T-helper 2 cell treated with Interferon-gamma antibody and Interleukin-4, amounts not matched to agents 100 ng/mL and 5 ng/mL, for 36 hours (primary cell): Measurements from ENCODE around the gene COL4A5. TPM values are rescaled to one million over a fixed set of nuclear protein-coding genes. Genes with fewer than 3 reads are reported as not detected.
"Not testable (repeated sequence)": the region's sequence is repeated elsewhere in the genome, so short reads cannot be mapped to it uniquely, and the experiment has no call there.

ENCODE experiments used
- intact Hi-C: fragments of 100-400 bp; cut with micrococcal nuclease; formaldehyde crosslinking; loops from one replicate; pipeline ENCODE4 v1.15.1; 2023
- total RNA-seq: library from RNA; stranded (reverse); gene quantifications from 2 replicates; pipeline ENCODE4 v1.2.3, GENCODE V29; 2022

COL4A5 gene
- total RNA-seq, 1 donor from 2014 or later: not detected

GRCh38 chrX:108453841-108454240, 14.2 kb downstream of the COL4A5 start:
- intact Hi-C loops: no loop called here

GRCh38 chrX:108456971-108457477, 17.4 kb downstream of the COL4A5 start:
- intact Hi-C loops: no loop called here

DNA sequence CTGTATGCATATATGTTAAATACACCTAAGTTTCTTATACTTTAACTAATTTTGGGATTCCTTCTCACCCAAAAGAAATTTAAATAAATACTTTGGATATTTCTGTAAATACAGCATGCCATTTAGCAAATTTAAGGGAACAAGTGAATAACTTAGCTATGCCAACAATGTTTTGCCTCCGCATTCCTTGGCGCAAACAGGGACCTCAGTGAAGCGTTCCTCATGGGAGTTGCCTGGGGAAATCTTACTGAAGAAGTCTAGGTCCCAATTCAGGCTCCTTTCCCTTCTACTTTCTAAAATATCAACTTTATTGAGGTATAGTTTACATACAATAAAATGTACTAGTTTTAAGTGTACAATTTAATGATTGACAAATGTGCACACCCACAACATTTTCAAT, 25.0 kb downstream of the COL4A5 start:
- intact Hi-C loops: no loop called here

DNA sequence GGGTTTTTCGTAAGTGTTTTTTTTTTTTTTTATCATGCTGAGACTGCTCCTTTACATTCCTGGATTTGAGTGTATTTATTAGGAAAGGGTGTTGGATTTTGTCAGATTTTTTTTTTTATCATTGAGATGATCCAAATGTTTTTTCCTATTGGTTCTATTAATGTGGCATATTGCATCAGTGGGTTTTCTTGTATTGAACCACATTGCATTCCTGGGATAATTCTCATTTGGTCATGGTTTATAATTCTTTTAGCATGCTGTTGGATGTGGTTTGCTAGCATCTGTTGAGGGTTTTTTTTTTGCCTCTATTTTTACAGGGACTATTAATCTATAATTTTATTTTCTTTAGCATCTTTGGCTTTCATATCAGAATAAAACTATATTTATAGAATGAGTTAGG, 28.8 kb downstream of the COL4A5 start:
- intact Hi-C loops: no loop called here

- intact Hi-C loops: no loop called here
Measured at GRCh38 chrX:108473979-108474378, 34.3 kb downstream of the COL4A5 start.

GRCh38 chrX:108481528-108481927, 41.9 kb downstream of the COL4A5 start:
- intact Hi-C loops: not testable (repeated sequence)

- intact Hi-C loops: no loop called here
Measured at GRCh38 chrX:108484251-108484650, 44.6 kb downstream of the COL4A5 start.

GRCh38 chrX:108485960-108486359, 46.3 kb downstream of the COL4A5 start:
- intact Hi-C loops: no loop called here

DNA sequence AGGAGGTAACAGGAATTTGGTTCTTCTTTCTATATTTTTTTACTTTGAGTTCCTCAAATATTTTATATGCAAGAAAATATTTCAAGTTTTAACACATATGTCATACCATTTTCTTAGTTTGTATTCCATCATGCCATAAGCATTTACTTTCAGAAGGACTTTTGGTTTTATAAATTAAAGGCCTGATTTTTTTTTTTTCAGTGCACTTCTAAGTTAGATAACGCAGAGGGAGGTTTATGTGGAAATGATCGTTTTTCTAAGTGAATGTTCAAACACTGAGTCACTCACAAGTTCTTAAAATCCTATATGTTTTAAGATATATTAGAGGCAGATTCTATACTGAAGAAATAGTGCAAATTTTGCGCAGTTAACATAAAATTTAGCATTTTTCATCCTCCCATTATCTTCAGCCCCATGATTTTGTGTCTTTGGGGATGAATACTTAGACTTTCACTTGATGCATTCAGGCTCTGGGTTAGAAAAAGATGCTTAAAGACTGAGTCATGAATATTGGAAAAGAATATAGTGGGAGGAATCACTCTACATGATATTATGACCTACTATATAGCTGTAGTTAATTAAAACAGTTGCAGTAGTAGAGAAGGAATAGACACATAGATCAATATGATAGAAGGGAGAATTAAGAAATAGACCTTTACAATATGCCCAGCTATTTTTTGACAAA, 54.9 kb downstream of the COL4A5 start:
- intact Hi-C loops: no loop called here

DNA sequence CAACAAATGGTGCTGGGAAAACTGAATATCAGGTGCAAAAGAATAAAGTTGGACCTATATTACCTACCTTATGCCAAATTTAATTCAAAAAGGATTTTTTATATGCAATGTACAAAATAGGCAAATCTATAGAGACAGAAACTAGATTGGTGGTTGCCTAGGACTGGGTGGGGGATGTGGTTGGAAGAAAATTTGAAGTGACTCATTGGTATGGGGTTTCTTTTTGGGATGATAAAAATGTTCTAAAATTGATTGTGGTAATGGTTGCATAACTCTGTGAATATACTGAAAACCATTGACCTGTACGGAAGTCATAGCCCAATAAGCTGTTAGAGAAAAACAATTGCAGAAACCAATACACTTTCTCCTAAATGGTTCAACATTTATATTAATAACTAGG, 72.1 kb downstream of the COL4A5 start:
- intact Hi-C loops: no loop called here

- intact Hi-C loops: no loop called here
Measured at GRCh38 chrX:108516184-108516583, 76.5 kb downstream of the COL4A5 start.

- intact Hi-C loops: no loop called here
Measured at GRCh38 chrX:108527724-108528123, 88.1 kb downstream of the COL4A5 start.

DNA sequence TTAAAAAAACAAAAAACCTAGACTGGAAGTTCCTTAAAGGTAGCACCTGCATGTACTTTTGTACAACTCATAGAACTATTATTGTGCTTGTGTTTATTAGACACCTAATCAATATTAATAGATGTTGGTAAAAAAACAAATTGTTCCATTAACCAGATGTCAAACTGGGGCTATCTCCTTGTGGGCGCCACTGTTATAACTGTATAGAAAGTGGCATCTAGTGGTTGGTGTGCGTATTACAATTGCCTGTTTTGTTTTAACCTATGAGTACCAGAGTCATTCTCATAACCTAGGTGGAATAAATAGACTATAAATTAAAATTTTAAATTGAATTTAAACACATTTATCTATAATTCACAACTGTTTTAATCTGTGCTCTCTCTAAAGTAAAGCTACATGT, 97.4 kb downstream of the COL4A5 start:
- intact Hi-C loops: loop anchor here (5.0 kb wide), 1 partner anchor 310 kb away; no protein-coding TSS in a partner anchor

- intact Hi-C loops: no loop called here
Measured at GRCh38 chrX:108541286-108541685, 101.6 kb downstream of the COL4A5 start.

DNA sequence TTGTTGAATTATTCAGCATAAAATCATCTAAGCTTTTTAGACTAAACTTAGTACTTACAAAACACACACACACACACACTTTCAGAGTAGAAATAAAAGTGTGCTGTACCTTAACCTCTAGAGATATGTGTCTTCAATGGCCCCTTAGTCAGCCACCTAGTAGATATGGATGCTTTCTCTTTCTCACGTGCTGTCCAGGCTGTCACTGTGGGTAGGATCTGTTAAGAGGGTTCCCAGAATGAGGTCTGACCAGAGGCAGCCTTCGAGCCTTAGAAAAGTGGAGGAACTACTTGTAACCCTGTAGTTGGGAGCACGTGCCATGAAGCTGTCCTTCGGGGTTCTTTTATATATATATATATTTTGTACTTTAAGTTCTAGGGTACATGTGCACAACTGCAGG, 117.9 kb downstream of the COL4A5 start:
- intact Hi-C loops: no loop called here

DNA sequence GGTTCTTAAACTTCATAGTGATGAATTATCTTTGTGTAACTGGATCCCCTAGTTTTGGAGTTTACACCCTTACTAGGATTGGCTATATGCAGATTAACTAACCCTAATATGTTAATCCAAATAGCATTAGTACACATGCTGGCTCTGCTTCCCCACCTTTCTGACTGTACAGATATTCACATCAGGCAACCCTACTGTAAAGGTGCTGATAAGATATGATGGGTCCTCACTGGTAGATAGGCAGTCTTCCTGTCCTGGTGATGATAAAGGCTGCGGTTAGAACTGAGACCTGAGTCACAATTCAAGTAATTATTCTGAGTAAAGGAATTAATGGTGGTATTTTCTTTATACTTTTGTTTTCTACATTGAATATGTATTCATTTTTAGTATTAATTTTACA, 118.6 kb downstream of the COL4A5 start:
- intact Hi-C loops: no loop called here

GRCh38 chrX:108573136-108573535, 133.5 kb downstream of the COL4A5 start:
- intact Hi-C loops: no loop called here

DNA sequence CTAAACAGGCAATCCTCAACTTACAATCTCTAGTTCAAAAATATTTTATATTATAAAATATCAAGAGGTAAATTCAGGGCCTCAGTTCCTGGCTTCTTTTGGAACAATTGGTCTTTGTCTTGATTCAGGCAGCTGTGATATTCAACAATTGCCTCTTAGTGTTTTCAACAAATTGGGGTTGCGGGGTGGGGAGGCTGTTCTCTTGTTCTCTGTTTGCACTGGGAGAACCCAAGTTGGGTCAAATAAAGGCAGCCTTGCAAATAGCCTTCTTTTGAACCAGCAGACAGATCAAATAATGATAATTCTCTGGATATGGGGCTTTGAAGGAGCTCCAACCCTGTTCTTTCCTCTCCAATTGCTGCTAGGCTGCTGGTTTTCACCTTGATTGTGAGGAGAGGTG, 142.5 kb downstream of the COL4A5 start:
- intact Hi-C loops: no loop called here

DNA sequence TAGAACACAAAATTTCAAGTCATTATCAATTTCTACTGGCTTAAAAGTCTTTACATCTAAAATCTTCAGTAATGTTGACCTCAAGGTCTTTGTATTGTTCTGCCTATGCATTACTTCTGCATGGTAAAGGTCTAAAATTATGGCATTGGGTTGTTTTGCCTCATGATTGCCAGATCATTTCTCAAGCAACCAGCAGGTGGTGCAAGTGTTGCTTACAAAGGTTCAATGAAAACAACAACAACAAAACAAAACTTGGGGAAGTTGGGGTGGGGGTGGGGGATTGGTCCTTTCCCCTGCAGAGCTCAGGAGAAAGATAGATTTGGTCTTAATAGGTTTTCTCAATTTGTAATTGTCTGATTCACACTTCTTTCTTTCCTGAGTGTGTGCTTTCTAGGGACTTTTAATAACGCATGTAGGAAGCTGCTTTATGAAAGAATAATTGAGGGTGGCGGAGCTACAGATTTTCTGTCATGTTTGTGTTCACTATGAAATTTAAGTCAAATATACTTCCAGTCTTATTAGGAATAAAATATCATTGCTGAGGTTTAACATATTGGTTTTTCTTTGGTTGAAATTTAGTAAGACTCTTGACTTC, 145.1 kb downstream of the COL4A5 start:
- intact Hi-C loops: no loop called here

GRCh38 chrX:108590496-108590895, 150.9 kb downstream of the COL4A5 start:
- intact Hi-C loops: no loop called here

DNA sequence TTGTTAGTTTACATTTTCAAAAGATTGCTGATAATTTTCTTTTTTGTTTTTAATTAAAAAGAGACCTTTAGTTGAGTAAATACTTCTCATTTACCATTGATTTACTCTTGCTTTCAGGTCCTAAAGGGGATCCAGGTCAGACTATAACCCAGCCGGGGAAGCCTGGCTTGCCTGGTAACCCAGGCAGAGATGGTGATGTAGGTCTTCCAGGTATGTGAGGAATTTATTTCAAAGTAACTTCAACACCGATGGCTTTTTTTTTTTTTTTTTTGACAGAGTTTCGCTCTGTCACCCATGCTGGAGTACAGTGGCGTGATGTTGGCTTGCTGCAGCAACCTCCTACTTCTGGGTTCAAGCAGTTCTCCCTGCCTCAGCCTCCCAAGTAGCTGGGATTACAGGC, 161.6 kb downstream of the COL4A5 start:
- intact Hi-C loops: no loop called here

DNA sequence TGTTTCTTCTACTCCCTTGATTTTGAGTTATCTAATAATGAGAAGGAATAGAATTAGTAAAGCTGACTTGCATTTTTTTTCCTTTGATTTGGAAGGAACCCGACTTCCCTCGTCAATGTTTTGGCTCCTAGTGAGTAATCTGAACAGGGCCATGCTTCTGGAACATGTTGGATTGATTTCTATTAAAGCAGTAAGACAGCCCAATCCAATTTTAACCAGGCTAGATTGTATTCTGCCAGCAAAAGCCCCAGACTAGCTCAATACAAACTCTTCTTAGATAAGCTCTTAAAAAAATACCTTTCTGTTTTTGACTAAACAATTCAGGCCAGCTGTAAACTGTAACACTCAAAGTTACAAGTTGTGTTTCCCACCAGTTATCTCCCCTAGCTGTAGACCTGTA, 170.5 kb downstream of the COL4A5 start:
- intact Hi-C loops: no loop called here

DNA sequence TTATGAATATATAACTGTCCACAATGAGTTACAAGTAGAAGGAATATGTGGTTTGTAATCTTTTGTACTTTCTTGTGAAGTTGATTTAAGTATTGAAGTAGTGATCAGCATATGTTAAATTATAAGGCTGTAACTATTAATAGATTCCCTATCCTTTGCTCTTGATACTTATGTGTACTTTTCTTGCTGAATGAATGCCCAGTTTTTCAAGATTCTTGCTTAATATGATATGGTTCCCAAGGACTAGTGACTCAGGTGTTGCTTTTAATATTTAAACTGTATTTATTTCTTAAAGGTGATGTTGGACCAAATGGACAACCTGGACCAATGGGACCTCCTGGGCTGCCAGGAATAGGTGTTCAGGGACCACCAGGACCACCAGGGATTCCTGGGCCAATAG, 175.0 kb downstream of the COL4A5 start:
- intact Hi-C loops: no loop called here
